Measurements from ENCODE around the gene ZC3H12A.
A peak's percentile ranks its signal among the peaks of the same experiment; 100 is the strongest.

ZC3H12A gene

GRCh38 chr1:37474697-37475379 lies 458 bp downstream of the ZC3H12A start:
- H3K4me1 ChIP-seq (ENCODE audit: control insufficient read depth, insufficient read depth, low read length) = peaks cover 81% of the 10 kb centered on the region
- peak overlapping the region; percentile 78 for H3K4me3 ChIP-seq (ENCODE audit: low read length)
- H3K36me3 ChIP-seq (ENCODE audit: insufficient read depth, low read length) = peaks cover 33% of the 10 kb centered on the region
- H3K4me2 ChIP-seq (ENCODE audit: low read length) = peak overlapping the region; percentile 99
- H3K9me3 ChIP-seq (replicated peaks; ENCODE audit: low read length) = no peaks in the 10 kb centered on the region
- H3K27me3 ChIP-seq (ENCODE audit: control insufficient read depth, insufficient read depth, low read length) = no peaks in the 10 kb centered on the region
- H3K9ac ChIP-seq (ENCODE audit: low read depth, low read length) = peak overlapping the region; percentile 93

- Histone ChIP-seq H3K4me3 (ENCODE audit: low read length) (peak overlapping the region; percentile 78), H3K36me3 (ENCODE audit: insufficient read depth, low read length) (peaks cover 40% of the 10 kb centered on the region), H3K9ac (ENCODE audit: low read depth, low read length) (peak overlapping the region; percentile 93), H3K27me3 (ENCODE audit: control insufficient read depth, insufficient read depth, low read length) (no peaks in the 10 kb centered on the region), H3K4me1 (ENCODE audit: control insufficient read depth, insufficient read depth, low read length) (peaks cover 88% of the 10 kb centered on the region), H3K9me3 (replicated peaks; ENCODE audit: low read length) (no peaks in the 10 kb centered on the region), H3K4me2 (ENCODE audit: low read length) (peak overlapping the region; percentile 99)
Observed at GRCh38 chr1:37475380-37476086, 1.2 kb downstream of the ZC3H12A start.

DNA sequence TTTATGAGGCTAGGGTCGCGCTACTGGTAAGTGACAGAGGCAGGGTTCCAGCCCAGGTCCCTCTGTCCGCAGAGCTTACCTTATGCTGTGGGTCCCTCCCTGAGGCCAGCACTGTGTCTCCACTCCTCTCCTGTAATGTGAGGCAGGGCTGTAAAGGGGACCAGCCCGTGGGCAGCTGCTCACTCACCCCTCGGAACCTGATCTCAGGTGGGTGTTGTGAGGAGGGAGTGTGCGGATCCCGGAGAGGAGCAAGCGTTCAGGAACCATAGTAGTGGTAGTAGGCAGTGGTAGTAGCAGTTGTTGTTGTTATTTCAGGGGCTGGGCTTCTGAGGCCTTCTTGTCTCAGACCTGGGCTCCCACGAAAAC lies 1.7 kb downstream of the ZC3H12A start:
- peak overlapping the region; percentile 99 for H3K4me2 ChIP-seq (ENCODE audit: low read length)
- peak overlapping the region; percentile 93 for H3K9ac ChIP-seq (ENCODE audit: low read depth, low read length)
- peaks cover 45% of the 10 kb centered on the region for H3K36me3 ChIP-seq (ENCODE audit: insufficient read depth, low read length)
- H3K4me1 ChIP-seq (ENCODE audit: control insufficient read depth, insufficient read depth, low read length) = peaks cover 84% of the 10 kb centered on the region
- no peaks in the 10 kb centered on the region for H3K9me3 ChIP-seq (replicated peaks; ENCODE audit: low read length)
- H3K27me3 ChIP-seq (ENCODE audit: control insufficient read depth, insufficient read depth, low read length) = no peaks in the 10 kb centered on the region
- H3K4me3 ChIP-seq (ENCODE audit: low read length) = peak overlapping the region; percentile 78

GRCh38 chr1:37476460-37477197 lies 2.2 kb downstream of the ZC3H12A start:
- peak overlapping the region; percentile 93 for H3K9ac ChIP-seq (ENCODE audit: low read depth, low read length)
- H3K27me3 ChIP-seq (ENCODE audit: control insufficient read depth, insufficient read depth, low read length) = no peaks in the 10 kb centered on the region
- H3K4me1 ChIP-seq (ENCODE audit: control insufficient read depth, insufficient read depth, low read length) = peaks cover 79% of the 10 kb centered on the region
- H3K36me3 ChIP-seq (ENCODE audit: insufficient read depth, low read length) = peaks cover 51% of the 10 kb centered on the region
- no peaks in the 10 kb centered on the region for H3K9me3 ChIP-seq (replicated peaks; ENCODE audit: low read length)
- peak overlapping the region; percentile 78 for H3K4me3 ChIP-seq (ENCODE audit: low read length)
- H3K4me2 ChIP-seq (ENCODE audit: low read length) = peak overlapping the region; percentile 99

GRCh38 chr1:37477198-37477931 lies 3.0 kb downstream of the ZC3H12A start:
- Histone ChIP-seq H3K36me3 (ENCODE audit: insufficient read depth, low read length) (peaks cover 58% of the 10 kb centered on the region), H3K4me3 (ENCODE audit: low read length) (peak overlapping the region; percentile 78), H3K9me3 (replicated peaks; ENCODE audit: low read length) (no peaks in the 10 kb centered on the region)

GRCh38 chr1:37477946-37478345 lies 3.6 kb downstream of the ZC3H12A start:
- Histone ChIP-seq H3K4me1 (ENCODE audit: control insufficient read depth, insufficient read depth, low read length) (peaks cover 65% of the 10 kb centered on the region), H3K9ac (ENCODE audit: low read depth, low read length) (peak overlapping the region; percentile 93), H3K27me3 (ENCODE audit: control insufficient read depth, insufficient read depth, low read length) (no peaks in the 10 kb centered on the region), H3K36me3 (ENCODE audit: insufficient read depth, low read length) (peaks cover 64% of the 10 kb centered on the region), H3K4me2 (ENCODE audit: low read length) (peak overlapping the region; percentile 99), H3K4me3 (ENCODE audit: low read length) (peak overlapping the region; percentile 78), H3K9me3 (replicated peaks; ENCODE audit: low read length) (no peaks in the 10 kb centered on the region)

More at GRCh38 chr1:37477198-37477931, 3.0 kb downstream of the ZC3H12A start:
- Histone ChIP-seq H3K4me1 (ENCODE audit: control insufficient read depth, insufficient read depth, low read length) (peaks cover 71% of the 10 kb centered on the region), H3K27me3 (ENCODE audit: control insufficient read depth, insufficient read depth, low read length) (no peaks in the 10 kb centered on the region), H3K9ac (ENCODE audit: low read depth, low read length) (peak overlapping the region; percentile 93), H3K4me2 (ENCODE audit: low read length) (peak overlapping the region; percentile 99)

DNA sequence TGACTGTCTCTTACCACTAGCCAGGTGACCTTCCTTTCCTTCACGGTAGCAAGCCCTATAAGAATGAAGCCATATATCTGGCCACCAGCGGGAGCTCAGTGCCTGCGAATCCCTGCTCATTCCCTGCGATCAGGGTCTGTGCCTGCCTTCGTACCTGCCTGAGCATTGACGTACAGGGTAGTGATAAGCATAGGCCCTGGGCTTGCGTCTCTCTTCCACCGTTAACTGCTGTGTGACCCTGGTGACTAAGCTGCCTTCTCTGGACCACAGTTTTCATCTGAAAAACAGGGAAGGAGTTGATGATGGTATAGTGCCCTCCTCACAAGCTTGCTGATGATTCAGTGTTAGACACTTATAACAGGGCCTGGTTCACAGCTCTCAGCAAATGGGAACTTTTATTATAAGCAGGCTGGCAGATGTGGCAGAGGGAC lies 4.1 kb downstream of the ZC3H12A start:
- Histone ChIP-seq H3K9me3 (replicated peaks; ENCODE audit: low read length) (no peaks in the 10 kb centered on the region), H3K27me3 (ENCODE audit: control insufficient read depth, insufficient read depth, low read length) (no peaks in the 10 kb centered on the region), H3K4me2 (ENCODE audit: low read length) (peak overlapping the region; percentile 99), H3K9ac (ENCODE audit: low read depth, low read length) (peak overlapping the region; percentile 93), H3K4me3 (ENCODE audit: low read length) (peak overlapping the region; percentile 78), H3K4me1 (ENCODE audit: control insufficient read depth, insufficient read depth, low read length) (peaks cover 60% of the 10 kb centered on the region), H3K36me3 (ENCODE audit: insufficient read depth, low read length) (peaks cover 69% of the 10 kb centered on the region)

- Histone ChIP-seq H3K9me3 (replicated peaks; ENCODE audit: low read length) (no peaks in the 10 kb centered on the region), H3K4me2 (ENCODE audit: low read length) (peak overlapping the region; percentile 99), H3K4me1 (ENCODE audit: control insufficient read depth, insufficient read depth, low read length) (peaks cover 56% of the 10 kb centered on the region), H3K27me3 (ENCODE audit: control insufficient read depth, insufficient read depth, low read length) (no peaks in the 10 kb centered on the region), H3K36me3 (ENCODE audit: insufficient read depth, low read length) (peaks cover 73% of the 10 kb centered on the region), H3K9ac (ENCODE audit: low read depth, low read length) (peak overlapping the region; percentile 93), H3K4me3 (ENCODE audit: low read length) (peak overlapping the region; percentile 78)
Observed at GRCh38 chr1:37478890-37479254, 4.5 kb downstream of the ZC3H12A start.

DNA sequence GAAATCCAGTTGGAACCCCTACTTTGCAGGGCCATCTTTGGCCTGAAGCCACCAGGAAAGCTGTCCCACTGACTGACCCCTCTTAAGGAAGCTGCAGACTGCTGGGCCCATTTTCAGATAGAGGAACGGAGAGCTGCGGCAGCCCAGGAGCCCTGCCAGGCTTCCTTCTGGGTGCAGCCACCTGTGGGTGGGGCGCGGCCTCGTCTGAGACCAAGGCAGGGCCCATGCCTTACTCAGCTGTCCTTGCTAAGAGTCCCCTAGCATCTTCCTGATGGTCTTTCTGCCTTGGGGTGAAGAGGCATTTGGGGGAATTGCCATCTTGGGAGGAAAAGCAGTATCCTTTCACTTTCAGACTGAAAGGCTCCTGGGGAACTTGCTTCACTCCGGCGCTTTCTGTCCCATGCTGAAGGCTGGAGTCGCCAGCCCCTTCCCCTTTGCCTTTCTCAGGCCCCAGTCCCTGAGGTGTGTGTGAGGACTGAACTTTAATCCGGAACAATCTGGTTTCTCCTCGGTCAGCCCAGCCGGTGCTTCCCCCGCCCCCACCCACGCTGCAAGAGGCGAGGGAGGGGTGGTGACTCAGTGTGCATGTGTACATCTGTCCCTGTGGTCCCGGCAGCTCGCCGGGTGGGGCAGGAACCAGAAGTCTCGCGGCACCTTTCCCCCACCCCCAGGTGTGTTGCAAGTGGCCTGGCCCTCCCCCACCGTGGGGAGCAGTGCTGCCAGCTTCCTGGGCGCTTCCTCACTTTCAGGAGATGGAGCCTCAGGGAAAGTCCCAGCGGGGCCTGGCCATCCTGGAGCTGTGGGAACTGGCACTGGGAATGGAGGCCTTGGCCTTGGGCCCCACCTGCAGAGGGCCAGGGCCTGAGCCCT lies 5.1 kb downstream of the ZC3H12A start:
- Histone ChIP-seq H3K9ac (ENCODE audit: low read depth, low read length) (peak overlapping the region; percentile 93), H3K4me3 (ENCODE audit: low read length) (peak overlapping the region; percentile 78), H3K36me3 (ENCODE audit: insufficient read depth, low read length) (peaks cover 79% of the 10 kb centered on the region), H3K9me3 (replicated peaks; ENCODE audit: low read length) (no peaks in the 10 kb centered on the region), H3K4me2 (ENCODE audit: low read length) (peak overlapping the region; percentile 99), H3K4me1 (ENCODE audit: control insufficient read depth, insufficient read depth, low read length) (peaks cover 59% of the 10 kb centered on the region), H3K27me3 (ENCODE audit: control insufficient read depth, insufficient read depth, low read length) (no peaks in the 10 kb centered on the region)

- H3K36me3 ChIP-seq (ENCODE audit: insufficient read depth, low read length) = peaks cover 85% of the 10 kb centered on the region
- H3K9ac ChIP-seq (ENCODE audit: low read depth, low read length) = peak overlapping the region; percentile 93
- H3K27me3 ChIP-seq (ENCODE audit: control insufficient read depth, insufficient read depth, low read length) = no peaks in the 10 kb centered on the region
- peak overlapping the region; percentile 99 for H3K4me2 ChIP-seq (ENCODE audit: low read length)
- peaks cover 61% of the 10 kb centered on the region for H3K4me1 ChIP-seq (ENCODE audit: control insufficient read depth, insufficient read depth, low read length)
- no peaks in the 10 kb centered on the region for H3K9me3 ChIP-seq (replicated peaks; ENCODE audit: low read length)
- H3K4me3 ChIP-seq (ENCODE audit: low read length) = peak overlapping the region; percentile 78
Observed at GRCh38 chr1:37480125-37480466, 5.7 kb downstream of the ZC3H12A start.

Data from skeletal muscle satellite cell (primary cell).